Activated CD4-positive, alpha-beta T cell treated with anti-CD3 and anti-CD28 coated beads, Interleukin-10, Interleukin-2, amounts not matched to agents 100 ng/mL and 50 ng/mL, durations not matched to agents 16 hours and 8 hours (primary cell): ENCODE results near the gene STX4.

ENCODE experiments used
- DNase-seq: peaks from one replicate; pipeline ENCODE4 v3.0.0-alpha.2; 2020

STX4 gene

GRCh38 chr16:31071861-31072260, 38.5 kb downstream of the STX4 start:
- DNase-seq, result peak; percentile 32

GRCh38 chr16:31072540-31073141, 39.3 kb downstream of the STX4 start:
- DNase-seq, result peak; percentile 58

GRCh38 chr16:31073142-31073969, 40.0 kb downstream of the STX4 start:
- DNase-seq, result peak; percentile 91

GRCh38 chr16:31073970-31074813, 40.8 kb downstream of the STX4 start, which contains the start of the genes ZNF646 and ZNF668:
TSS of gene ZNF646 (plus strand) at chr16:31074422. CDS start at chr16:31076325, 1,903 bp downstream.
TSS of gene ZNF668 (minus strand) at chr16:31074240. CDS start at chr16:31064459, 9,781 bp downstream.
- peak; percentile 99 for DNase-seq

GRCh38 chr16:31074814-31075183, 41.4 kb downstream of the STX4 start:
- no peak for DNase-seq

GRCh38 chr16:31076319-31076718, 43.0 kb downstream of the STX4 start:
- no peak for DNase-seq

GRCh38 chr16:31077024-31077423, 43.7 kb downstream of the STX4 start:
- DNase-seq, result no peak

GRCh38 chr16:31077592-31078396, 44.4 kb downstream of the STX4 start:
- no peak for DNase-seq

- DNase-seq, result no peak
Measured at GRCh38 chr16:31078597-31079341, 45.4 kb downstream of the STX4 start.

- no peak for DNase-seq
Measured at GRCh38 chr16:31079342-31079944, 46.1 kb downstream of the STX4 start.

GRCh38 chr16:31080035-31080629, 46.8 kb downstream of the STX4 start:
- DNase-seq, result no peak

GRCh38 chr16:31080756-31081419, 47.5 kb downstream of the STX4 start:
- DNase-seq, result no peak

- no peak for DNase-seq
Measured at GRCh38 chr16:31081428-31082351, 48.3 kb downstream of the STX4 start.

- no peak for DNase-seq
Measured at GRCh38 chr16:31082368-31083045, 49.1 kb downstream of the STX4 start.

- no peak for DNase-seq
Measured at GRCh38 chr16:31083081-31083480, 49.7 kb downstream of the STX4 start.

GRCh38 chr16:31083556-31083955, 50.2 kb downstream of the STX4 start:
- no peak for DNase-seq

- no peak for DNase-seq
Measured at GRCh38 chr16:31083981-31084380, 50.6 kb downstream of the STX4 start.

- no peak for DNase-seq
Measured at GRCh38 chr16:31084584-31085302, 51.4 kb downstream of the STX4 start.
